ENCODE results near the gene PID1. TPM values are rescaled to one million over a fixed set of nuclear protein-coding genes. Genes with fewer than 3 reads are reported as not detected.
"Not testable (repeated sequence)": the region's sequence is repeated elsewhere in the genome, so short reads cannot be mapped to it uniquely, and the experiment has no call there.

PID1 gene
- polyA plus RNA-seq, 1 of the 3 experiments (the other 2 are of a cell fraction), result 0.16 TPM

DNA sequence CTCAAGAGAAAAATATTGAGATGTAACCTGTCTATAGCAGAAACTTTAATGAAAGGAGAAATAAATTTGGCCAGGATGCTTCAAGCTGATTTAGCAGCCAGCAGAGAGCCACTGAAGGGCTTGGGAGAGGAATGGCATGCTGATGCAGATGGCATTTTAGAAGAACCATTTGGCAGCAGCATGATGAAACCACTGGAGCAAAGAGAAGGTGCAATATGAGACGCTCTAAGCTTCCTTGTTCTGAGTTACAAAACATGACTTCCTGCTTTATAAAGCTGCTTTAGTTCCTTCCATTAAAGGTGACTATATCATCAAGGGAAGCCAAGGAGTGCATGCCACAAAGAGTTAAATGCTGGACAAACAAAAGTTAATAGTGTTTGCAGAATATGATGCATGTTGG, 189.7 kb downstream of the PID1 start (continued):
- TF ChIP-seq, protein P1, sequence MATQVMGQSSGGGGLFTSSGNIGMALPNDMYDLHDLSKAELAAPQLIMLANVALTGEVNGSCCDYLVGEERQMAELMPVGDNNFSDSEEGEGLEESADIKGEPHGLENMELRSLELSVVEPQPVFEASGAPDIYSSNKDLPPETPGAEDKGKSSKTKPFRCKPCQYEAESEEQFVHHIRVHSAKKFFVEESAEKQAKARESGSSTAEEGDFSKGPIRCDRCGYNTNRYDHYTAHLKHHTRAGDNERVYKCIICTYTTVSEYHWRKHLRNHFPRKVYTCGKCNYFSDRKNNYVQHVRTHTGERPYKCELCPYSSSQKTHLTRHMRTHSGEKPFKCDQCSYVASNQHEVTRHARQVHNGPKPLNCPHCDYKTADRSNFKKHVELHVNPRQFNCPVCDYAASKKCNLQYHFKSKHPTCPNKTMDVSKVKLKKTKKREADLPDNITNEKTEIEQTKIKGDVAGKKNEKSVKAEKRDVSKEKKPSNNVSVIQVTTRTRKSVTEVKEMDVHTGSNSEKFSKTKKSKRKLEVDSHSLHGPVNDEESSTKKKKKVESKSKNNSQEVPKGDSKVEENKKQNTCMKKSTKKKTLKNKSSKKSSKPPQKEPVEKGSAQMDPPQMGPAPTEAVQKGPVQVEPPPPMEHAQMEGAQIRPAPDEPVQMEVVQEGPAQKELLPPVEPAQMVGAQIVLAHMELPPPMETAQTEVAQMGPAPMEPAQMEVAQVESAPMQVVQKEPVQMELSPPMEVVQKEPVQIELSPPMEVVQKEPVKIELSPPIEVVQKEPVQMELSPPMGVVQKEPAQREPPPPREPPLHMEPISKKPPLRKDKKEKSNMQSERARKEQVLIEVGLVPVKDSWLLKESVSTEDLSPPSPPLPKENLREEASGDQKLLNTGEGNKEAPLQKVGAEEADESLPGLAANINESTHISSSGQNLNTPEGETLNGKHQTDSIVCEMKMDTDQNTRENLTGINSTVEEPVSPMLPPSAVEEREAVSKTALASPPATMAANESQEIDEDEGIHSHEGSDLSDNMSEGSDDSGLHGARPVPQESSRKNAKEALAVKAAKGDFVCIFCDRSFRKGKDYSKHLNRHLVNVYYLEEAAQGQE (IDR thresholded peaks at IDR 0.05; ENCODE audit: low read depth, low read length), result no peak

DNA sequence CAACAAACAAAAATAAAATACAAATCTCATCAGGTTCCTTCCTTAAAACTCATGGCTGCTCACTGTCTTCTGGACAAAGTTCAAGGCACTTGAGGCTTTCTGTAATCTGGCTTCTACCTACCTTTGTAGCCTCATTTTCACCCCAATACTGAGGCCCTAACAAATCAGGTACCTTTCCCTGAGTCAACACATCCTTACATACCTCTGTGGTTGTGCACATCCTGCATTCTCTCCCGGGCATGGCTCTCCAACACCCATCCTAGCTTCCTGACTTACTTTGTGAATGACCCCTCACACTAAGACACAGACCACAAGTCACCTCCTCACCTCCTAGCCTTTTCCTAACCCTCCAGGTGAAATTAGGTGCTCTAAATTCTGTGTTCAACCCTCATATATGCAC, 190.9 kb downstream of the PID1 start:
- Histone ChIP-seq H3K27me3 (ENCODE audit: insufficient read depth) (no peaks in the 10 kb centered on the region), H3K4me2 (no peak overlapping the region), H3K9ac (no peak overlapping the region), H3F3A (replicated peaks; ENCODE audit: insufficient read depth) (no peaks in the 10 kb centered on the region), H3K36me3 (replicated peaks in 1 of 2; ENCODE audit: control insufficient read depth in 1 of 2, insufficient read depth in 2 of 2, low read length in 1 of 2) (no peaks in the 10 kb centered on the region), H3K27ac (ENCODE audit: low read depth in 2 of 2, low read length in 1 of 2) (no peak overlapping the region), H2AFZ (ENCODE audit: low read depth) (no peak overlapping the region), H3K9me3 (no peaks in the 10 kb centered on the region), H4K20me1 (ENCODE audit: insufficient read depth) (no peaks in the 10 kb centered on the region), H3K9me2 (no peaks in the 10 kb centered on the region), H3K79me2 (ENCODE audit: insufficient read depth) (no peaks in the 10 kb centered on the region), H3K4me3 (ENCODE audit: low read depth in 2 of 2, low read length in 1 of 2) (no peak overlapping the region), H3K4me1 (ENCODE audit: control insufficient read depth in 1 of 2, insufficient read depth in 2 of 2, low read depth in 1 of 2, low read length in 1 of 2) (no peaks in the 10 kb centered on the region; a peak in 2 of 4 replicates)
- TF ChIP-seq, protein P2, sequence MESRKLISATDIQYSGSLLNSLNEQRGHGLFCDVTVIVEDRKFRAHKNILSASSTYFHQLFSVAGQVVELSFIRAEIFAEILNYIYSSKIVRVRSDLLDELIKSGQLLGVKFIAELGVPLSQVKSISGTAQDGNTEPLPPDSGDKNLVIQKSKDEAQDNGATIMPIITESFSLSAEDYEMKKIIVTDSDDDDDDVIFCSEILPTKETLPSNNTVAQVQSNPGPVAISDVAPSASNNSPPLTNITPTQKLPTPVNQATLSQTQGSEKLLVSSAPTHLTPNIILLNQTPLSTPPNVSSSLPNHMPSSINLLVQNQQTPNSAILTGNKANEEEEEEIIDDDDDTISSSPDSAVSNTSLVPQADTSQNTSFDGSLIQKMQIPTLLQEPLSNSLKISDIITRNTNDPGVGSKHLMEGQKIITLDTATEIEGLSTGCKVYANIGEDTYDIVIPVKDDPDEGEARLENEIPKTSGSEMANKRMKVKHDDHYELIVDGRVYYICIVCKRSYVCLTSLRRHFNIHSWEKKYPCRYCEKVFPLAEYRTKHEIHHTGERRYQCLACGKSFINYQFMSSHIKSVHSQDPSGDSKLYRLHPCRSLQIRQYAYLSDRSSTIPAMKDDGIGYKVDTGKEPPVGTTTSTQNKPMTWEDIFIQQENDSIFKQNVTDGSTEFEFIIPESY (IDR thresholded peaks at IDR 0.05; ENCODE audit: borderline replicate concordance, low read depth), result no peak
- no peak for TF ChIP-seq TEAD4 (IDR thresholded peaks at IDR 0.05; ENCODE audit: borderline replicate concordance, insufficient read depth)
- TF ChIP-seq, protein P3, sequence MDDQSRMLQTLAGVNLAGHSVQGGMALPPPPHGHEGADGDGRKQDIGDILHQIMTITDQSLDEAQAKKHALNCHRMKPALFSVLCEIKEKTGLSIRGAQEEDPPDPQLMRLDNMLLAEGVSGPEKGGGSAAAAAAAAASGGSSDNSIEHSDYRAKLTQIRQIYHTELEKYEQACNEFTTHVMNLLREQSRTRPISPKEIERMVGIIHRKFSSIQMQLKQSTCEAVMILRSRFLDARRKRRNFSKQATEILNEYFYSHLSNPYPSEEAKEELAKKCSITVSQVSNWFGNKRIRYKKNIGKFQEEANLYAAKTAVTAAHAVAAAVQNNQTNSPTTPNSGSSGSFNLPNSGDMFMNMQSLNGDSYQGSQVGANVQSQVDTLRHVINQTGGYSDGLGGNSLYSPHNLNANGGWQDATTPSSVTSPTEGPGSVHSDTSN (IDR thresholded peaks at IDR 0.05), result no peak
- no peak for TF ChIP-seq RXRA (IDR thresholded peaks at IDR 0.05; ENCODE audit: borderline replicate concordance, low read depth)
- no peak for TF ChIP-seq NRF1 (IDR thresholded peaks at IDR 0.05; ENCODE audit: low read depth, low read length)
- TF ChIP-seq, protein P1 (IDR thresholded peaks at IDR 0.05; ENCODE audit: low read depth, low read length), result no peak
- no peak for TF ChIP-seq POLR2AphosphoS5 (IDR thresholded peaks at IDR 0.05; ENCODE audit: low read depth, low read length)
- TF ChIP-seq, protein P4, sequence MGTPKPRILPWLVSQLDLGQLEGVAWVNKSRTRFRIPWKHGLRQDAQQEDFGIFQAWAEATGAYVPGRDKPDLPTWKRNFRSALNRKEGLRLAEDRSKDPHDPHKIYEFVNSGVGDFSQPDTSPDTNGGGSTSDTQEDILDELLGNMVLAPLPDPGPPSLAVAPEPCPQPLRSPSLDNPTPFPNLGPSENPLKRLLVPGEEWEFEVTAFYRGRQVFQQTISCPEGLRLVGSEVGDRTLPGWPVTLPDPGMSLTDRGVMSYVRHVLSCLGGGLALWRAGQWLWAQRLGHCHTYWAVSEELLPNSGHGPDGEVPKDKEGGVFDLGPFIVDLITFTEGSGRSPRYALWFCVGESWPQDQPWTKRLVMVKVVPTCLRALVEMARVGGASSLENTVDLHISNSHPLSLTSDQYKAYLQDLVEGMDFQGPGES (IDR thresholded peaks at IDR 0.05; ENCODE audit: low read depth, low read length), result no peak
- POLR2A ChIA-PET, result no interaction called here
- no peak for DNase-seq
- CTCF ChIA-PET, result interaction anchor here (1.0 kb wide), 1 partner anchor 24 kb away, joined by 3 read pairs; no protein-coding TSS in a partner anchor
- 0% methylated on average over 1 of the region's 1 CpG for WGBS (ENCODE audit: low lambda C conversion rate)

DNA sequence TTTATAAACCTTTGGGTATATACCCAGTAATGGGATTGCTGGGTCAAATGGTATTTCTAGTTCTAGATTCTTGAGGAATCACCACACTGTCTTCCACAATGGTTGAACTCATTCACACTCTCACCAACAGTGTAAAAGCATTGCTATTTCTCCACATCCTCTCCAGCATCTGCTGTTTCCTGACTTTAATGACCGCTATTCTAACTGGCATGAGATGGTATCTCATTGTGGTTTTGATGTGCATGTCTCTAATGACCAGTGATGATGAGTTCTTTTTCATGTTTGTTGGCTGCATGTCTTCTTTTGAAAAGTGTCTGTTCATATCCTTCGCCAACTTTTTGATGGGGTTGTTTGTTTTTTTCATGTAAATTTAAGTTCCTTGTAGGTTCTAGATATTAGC, 194.2 kb downstream of the PID1 start:
- H4K20me1 ChIP-seq (ENCODE audit: insufficient read depth); CTCF ChIA-PET; POLR2A ChIA-PET; H3K27me3 ChIP-seq (ENCODE audit: insufficient read depth); H3K36me3 ChIP-seq (replicated peaks in 1 of 2; ENCODE audit: control insufficient read depth in 1 of 2, insufficient read depth in 2 of 2, low read length in 1 of 2); H3K9me2 ChIP-seq; H3K9me3 ChIP-seq; H3K4me1 ChIP-seq (ENCODE audit: control insufficient read depth in 1 of 2, insufficient read depth in 2 of 2, low read depth in 1 of 2, low read length in 1 of 2); H3K9ac ChIP-seq; H3K4me3 ChIP-seq (ENCODE audit: low read depth in 2 of 2, low read length in 1 of 2); H3K79me2 ChIP-seq (ENCODE audit: insufficient read depth); H2AFZ ChIP-seq (ENCODE audit: low read depth); DNase-seq; H3K4me2 ChIP-seq; H3K27ac ChIP-seq (ENCODE audit: low read depth in 2 of 2, low read length in 1 of 2); H3F3A ChIP-seq (replicated peaks; ENCODE audit: insufficient read depth): not testable (repeated sequence)
- WGBS (ENCODE audit: low lambda C conversion rate), result 47% methylated on average over 2 of the region's 2 CpGs
